Subcutaneous abdominal adipose tissue (tissue), 5 donors: ENCODE data around the gene DDT.
"Not testable (repeated sequence)": the region's sequence is repeated elsewhere in the genome, so short reads cannot be mapped to it uniquely, and the experiment has no call there.

ENCODE experiments used
- H3K27ac ChIP-seq: one replicate; pipeline ENCODE4 v1.7.0; 2013; ENCODE audit warnings: low read depth, mild to moderate bottlenecking, inconsistent platforms, low read length, moderate library complexity
- H3K27me3 ChIP-seq, 5 donors: one replicate each; pipeline ENCODE4 v1.7.0; 2013; ENCODE audit warnings: low read length in 5 of 5, inconsistent platforms in 1 of 5; ENCODE audit not compliant: control insufficient read depth in 5 of 5, insufficient read depth in 4 of 5
- H3K36me3 ChIP-seq, 5 donors: one replicate each; pipeline ENCODE4 v1.7.0; 2013; ENCODE audit warnings: low read length in 5 of 5; ENCODE audit not compliant: control insufficient read depth in 5 of 5, insufficient read depth in 5 of 5
- H3K4me1 ChIP-seq, 5 donors: one replicate each; pipeline ENCODE4 v1.7.0; 2013; ENCODE audit warnings: low read length in 5 of 5, mild to moderate bottlenecking in 3 of 5, moderate library complexity in 1 of 5; ENCODE audit not compliant: control insufficient read depth in 5 of 5, insufficient read depth in 5 of 5
- H3K4me3 ChIP-seq, 5 donors: one replicate each; pipeline ENCODE4 v1.7.0; 2013; ENCODE audit warnings: low read length in 5 of 5, low read depth in 1 of 5
- H3K9ac ChIP-seq, 5 donors: one replicate each; pipeline ENCODE4 v1.7.0; 2013; ENCODE audit warnings: low read length in 5 of 5, mild to moderate bottlenecking in 4 of 5, moderate library complexity in 3 of 5
- H3K9me3 ChIP-seq, 5 donors: one replicate each; pipeline ENCODE4 v1.7.0; 2013; ENCODE audit warnings: low read length in 5 of 5; ENCODE audit not compliant: control insufficient read depth in 5 of 5
- donor health status: healthy.
- donor health status: healthy.
- donor health status: healthy.
- donor health status: healthy.
- donor health status: healthy.

The DDT gene

DNA sequence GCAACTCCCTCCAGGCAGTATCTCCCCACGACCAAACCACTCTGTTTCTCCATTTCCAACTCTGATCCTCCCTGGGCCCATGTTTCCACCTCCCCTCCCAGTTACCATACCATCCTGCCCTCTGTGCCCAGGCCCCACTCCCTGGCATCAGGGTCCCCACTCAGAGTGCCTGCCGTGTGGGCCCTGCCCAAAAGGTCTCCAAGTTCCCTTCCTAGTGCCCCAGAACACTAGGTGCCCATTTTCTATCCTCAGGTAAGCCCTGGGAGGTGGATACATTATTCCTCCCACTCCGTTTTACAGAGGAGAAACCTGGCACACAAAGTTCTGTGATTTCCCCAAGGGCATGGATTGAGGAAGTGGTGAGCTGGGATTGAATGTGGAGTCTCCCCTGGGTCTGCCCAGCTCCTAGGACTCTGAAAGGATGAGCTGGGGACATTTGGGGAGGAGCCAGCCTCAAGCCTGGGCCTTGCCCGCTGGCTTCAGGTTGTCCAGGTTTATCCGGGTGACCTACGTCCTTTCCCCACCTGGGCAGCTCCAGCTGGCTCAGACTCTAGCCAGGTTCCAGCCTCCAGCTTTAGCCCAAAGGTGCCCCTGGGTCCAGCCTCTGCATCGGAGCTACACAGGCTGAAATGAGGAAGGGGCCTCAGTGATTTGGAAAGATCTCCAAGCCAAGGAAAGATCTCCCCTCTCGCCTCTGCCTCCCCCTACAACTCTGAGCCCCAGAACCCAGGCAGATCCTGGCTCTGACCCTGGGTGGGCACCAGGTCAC is 33.2 kb upstream of the DDT start:
- no peaks in the 10 kb centered on the region for H3K36me3 ChIP-seq
- no peaks in the 10 kb centered on the region for H3K9me3 ChIP-seq
- H3K27ac ChIP-seq, result no peak overlapping the region
- peaks cover 5 to 25% (median 23%) of the 10 kb centered on the region in 5 donors for H3K4me1 ChIP-seq
- no peak overlapping the region for H3K9ac ChIP-seq
- H3K27me3 ChIP-seq, result no peaks in the 10 kb centered on the region
- no peak overlapping the region for H3K4me3 ChIP-seq

DNA sequence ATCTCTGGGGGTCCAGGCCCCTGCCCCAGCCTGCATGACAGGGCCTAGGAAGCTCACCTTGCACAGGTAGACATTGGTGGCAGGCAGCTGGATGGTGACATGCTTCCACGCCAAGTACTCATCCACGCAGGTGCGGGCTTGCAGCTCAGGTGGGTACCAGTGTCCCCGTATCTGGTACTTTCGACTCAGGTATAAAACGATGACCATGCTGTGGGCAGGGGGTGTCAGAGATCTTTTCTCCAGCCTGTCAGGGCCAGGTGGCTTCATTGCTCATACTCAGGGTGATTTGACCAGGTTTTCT is 32.6 kb upstream of the DDT start:
- no peak overlapping the region for H3K9ac ChIP-seq
- no peaks in the 10 kb centered on the region for H3K9me3 ChIP-seq
- peaks cover 3 to 19% (median 17%) of the 10 kb centered on the region in 5 donors for H3K4me1 ChIP-seq
- no peak overlapping the region for H3K4me3 ChIP-seq
- H3K27ac ChIP-seq, result no peak overlapping the region
- H3K27me3 ChIP-seq, result peaks cover 0 to 3% (median 0%) of the 10 kb centered on the region in 5 donors
- no peaks in the 10 kb centered on the region for H3K36me3 ChIP-seq

GRCh38 chr22:24006207-24006913 is 32.1 kb upstream of the DDT start:
- H3K27me3 ChIP-seq, result peaks cover 0 to 3% (median 0%) of the 10 kb centered on the region in 5 donors
- H3K4me3 ChIP-seq, result no peak overlapping the region
- H3K27ac ChIP-seq, result no peak overlapping the region
- H3K9ac ChIP-seq, result no peak overlapping the region
- H3K4me1 ChIP-seq, result peaks cover 3 to 14% (median 12%) of the 10 kb centered on the region in 5 donors
- no peaks in the 10 kb centered on the region for H3K36me3 ChIP-seq
- H3K9me3 ChIP-seq, result no peaks in the 10 kb centered on the region

GRCh38 chr22:24005201-24005600 is 31.0 kb upstream of the DDT start, which contains the start of gene GSTT4:
GSTT4 (minus strand) TSS chr22:24005453; CDS start chr22:24005356, 97 bp downstream.
- no peaks in the 10 kb centered on the region for H3K36me3 ChIP-seq
- peaks cover 3 to 9% (median 8%) of the 10 kb centered on the region in 5 donors for H3K4me1 ChIP-seq
- H3K27me3 ChIP-seq, result peaks cover 0 to 3% (median 0%) of the 10 kb centered on the region in 5 donors
- no peak within 1 kb of the TSS for H3K4me3 ChIP-seq
- no peak within 1 kb of the TSS for H3K27ac ChIP-seq
- no peaks in the 10 kb centered on the region for H3K9me3 ChIP-seq
- peak within 1 kb of the TSS in 2 of 5 donors; percentile 8 to 18 for H3K9ac ChIP-seq

DNA sequence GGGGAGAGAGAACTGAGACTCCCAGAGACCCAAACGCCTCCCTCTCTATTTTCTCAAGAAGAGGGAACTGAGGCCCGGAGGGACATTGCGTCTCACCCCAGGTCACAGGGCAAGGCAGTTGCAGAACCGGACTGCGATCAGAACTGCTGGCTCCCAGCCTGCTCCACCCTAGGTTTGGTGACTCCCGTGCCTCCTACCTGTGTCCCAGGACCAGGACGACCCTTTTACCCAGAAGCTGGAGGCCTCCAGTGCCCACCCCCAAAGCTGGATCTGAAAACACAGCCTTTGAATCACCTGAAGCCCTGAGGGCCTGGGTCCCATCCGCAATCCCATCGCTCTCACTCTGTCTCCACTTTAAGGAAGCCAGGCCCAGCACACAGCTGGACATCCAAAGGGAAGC is 29.6 kb upstream of the DDT start:
- no peaks in the 10 kb centered on the region for H3K9me3 ChIP-seq
- no peaks in the 10 kb centered on the region for H3K36me3 ChIP-seq
- no peak overlapping the region for H3K27ac ChIP-seq
- no peak overlapping the region for H3K9ac ChIP-seq
- H3K4me3 ChIP-seq, result no peak overlapping the region
- H3K4me1 ChIP-seq, result peaks cover 3 to 9% (median 8%) of the 10 kb centered on the region in 5 donors
- peaks cover 0 to 3% (median 0%) of the 10 kb centered on the region in 5 donors for H3K27me3 ChIP-seq

DNA sequence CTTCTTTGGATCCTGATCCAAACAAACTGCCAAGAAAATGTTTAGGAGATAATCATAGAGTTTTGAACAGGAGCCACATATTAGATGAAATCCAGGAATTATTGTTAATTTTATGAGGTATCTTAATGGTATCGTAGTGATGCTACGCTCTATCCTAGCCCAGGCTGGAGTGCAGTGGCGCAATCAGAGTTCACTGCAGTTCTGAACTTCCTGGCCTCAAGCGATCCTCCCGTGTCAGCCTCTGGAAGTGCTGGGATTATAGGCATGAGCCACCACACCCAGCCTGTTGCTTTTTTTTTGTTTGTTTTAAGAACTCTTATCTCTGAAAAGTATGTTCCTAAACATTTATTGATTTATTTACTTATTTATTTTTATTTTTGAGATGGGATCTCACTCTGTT is 28.6 kb upstream of the DDT start:
- Histone ChIP-seq H3K9ac (no peak overlapping the region), H3K4me1 (peaks cover 3 to 9% (median 8%) of the 10 kb centered on the region in 5 donors), H3K4me3 (no peak overlapping the region), H3K9me3 (no peaks in the 10 kb centered on the region), H3K27me3 (peaks cover 0 to 3% (median 0%) of the 10 kb centered on the region in 5 donors), H3K27ac (no peak overlapping the region), H3K36me3 (no peaks in the 10 kb centered on the region)

DNA sequence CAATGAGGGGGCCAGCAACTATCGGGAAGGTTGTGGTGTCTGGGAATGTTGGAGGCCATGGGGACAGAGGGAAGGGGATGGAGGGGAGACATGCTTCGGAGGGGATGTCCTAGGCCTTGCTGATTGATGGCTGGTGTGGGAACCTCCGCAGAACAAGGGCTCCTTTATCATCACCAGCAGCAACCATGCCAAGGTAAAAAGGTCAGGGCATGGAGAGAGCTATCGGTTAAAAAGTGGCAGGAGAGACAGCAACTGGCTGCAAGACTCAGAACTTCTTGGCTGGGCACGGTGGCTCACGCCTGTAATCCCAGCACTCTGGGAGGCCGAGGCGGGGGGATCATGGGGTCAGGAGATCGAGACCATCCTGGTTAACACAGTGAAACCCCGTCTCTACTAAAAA is 28.0 kb upstream of the DDT start:
- peaks cover 3 to 9% (median 8%) of the 10 kb centered on the region in 5 donors for H3K4me1 ChIP-seq
- no peak overlapping the region for H3K9ac ChIP-seq
- H3K9me3 ChIP-seq, result no peaks in the 10 kb centered on the region
- peaks cover 0 to 3% (median 0%) of the 10 kb centered on the region in 5 donors for H3K27me3 ChIP-seq
- H3K36me3 ChIP-seq, result no peaks in the 10 kb centered on the region
- no peak overlapping the region for H3K27ac ChIP-seq
- H3K4me3 ChIP-seq, result no peak overlapping the region

GRCh38 chr22:24001314-24001713 is 27.1 kb upstream of the DDT start:
- no peak overlapping the region for H3K27ac ChIP-seq
- peaks cover 0 to 3% (median 0%) of the 10 kb centered on the region in 5 donors for H3K27me3 ChIP-seq
- no peak overlapping the region for H3K9ac ChIP-seq
- H3K4me3 ChIP-seq, result no peak overlapping the region
- H3K36me3 ChIP-seq, result no peaks in the 10 kb centered on the region
- H3K9me3 ChIP-seq, result no peaks in the 10 kb centered on the region
- H3K4me1 ChIP-seq, result peaks cover 3 to 9% (median 8%) of the 10 kb centered on the region in 5 donors

- not testable (repeated sequence) for H3K27me3 ChIP-seq, H3K9ac ChIP-seq, H3K9me3 ChIP-seq, H3K27ac ChIP-seq, H3K4me1 ChIP-seq, H3K4me3 ChIP-seq, H3K36me3 ChIP-seq
Observed at GRCh38 chr22:23999779-24000178, 25.5 kb upstream of the DDT start.

DNA sequence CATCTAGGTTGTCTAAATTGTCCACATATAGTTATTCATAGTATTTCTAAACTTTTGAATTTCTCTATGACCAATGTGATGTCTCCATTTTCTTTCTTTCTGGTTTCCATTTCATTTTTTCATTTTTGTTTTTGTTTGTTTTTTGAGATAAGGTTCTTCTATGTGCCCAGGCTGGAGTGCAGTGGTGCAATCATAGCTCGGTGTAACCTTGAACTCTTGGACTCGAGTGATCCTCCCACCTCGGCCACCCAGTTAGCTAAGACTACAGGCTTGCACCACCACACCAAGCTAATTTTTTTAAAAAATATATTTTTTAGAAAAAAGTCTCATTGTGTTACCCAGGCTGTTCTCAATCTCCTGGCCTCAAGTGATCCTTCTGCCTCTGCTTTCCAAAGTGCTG is 22.9 kb upstream of the DDT start:
- Histone ChIP-seq H3K4me3 (no peak overlapping the region), H3K27ac (no peak overlapping the region), H3K4me1 (no peaks in the 10 kb centered on the region), H3K36me3 (no peaks in the 10 kb centered on the region), H3K27me3 (peaks cover 0 to 3% (median 0%) of the 10 kb centered on the region in 5 donors), H3K9ac (no peak overlapping the region), H3K9me3 (no peaks in the 10 kb centered on the region)
